ENCODE results near the gene ATP8B1.
A peak's percentile ranks its signal among the peaks of the same experiment; 100 is the strongest.
"Not testable (repeated sequence)": the region's sequence is repeated elsewhere in the genome, so short reads cannot be mapped to it uniquely, and the experiment has no call there.

Gene ATP8B1

DNA sequence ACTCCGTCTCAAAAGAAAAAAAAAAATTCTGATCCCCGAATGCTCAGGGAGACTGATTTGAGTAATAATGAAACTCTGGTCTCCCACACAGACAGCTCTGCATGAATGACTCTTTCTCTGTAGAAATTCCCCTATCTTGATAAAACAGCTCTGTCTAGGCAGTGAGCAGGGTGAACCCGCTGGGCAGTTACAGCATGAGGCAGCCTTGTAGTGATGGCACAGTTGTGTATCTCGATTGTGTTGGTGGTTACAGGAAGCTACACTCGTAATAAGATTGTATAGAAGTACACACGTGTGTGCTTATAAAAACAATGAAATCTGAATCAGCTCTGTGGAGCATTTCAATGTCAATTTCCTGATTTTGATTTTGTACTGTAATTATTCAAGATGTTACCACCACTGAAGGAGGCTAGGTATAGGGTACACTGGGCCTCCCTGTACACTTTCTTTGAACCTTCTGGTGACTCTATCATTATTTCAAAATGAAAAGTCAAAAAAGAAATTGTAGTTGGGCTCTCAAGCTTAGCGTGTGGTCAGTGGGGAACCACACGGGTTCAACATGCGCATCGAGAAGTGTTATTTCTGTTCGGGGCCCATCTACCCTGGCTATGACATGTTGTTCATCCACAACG, 34.9 kb upstream of the ATP8B1 start:
- Histone ChIP-seq H3K4me3 (ENCODE audit: low read depth, low read length) (no peak overlapping the region), H3K27ac (ENCODE audit: low read depth, low read length) (no peak overlapping the region), H3K27me3 (ENCODE audit: insufficient read depth, low read length) (no peaks in the 10 kb centered on the region), H3K36me3 (ENCODE audit: insufficient read depth, low read length) (no peaks in the 10 kb centered on the region), H3K4me1 (ENCODE audit: control insufficient read depth, insufficient read depth, low read length, unreplicated experiment) (peaks cover 35% of the 10 kb centered on the region), H2AFZ (ENCODE audit: low read length, unreplicated experiment) (no peak overlapping the region), H3K79me2 (ENCODE audit: control insufficient read depth, insufficient read depth, low read length, unreplicated experiment) (no peaks in the 10 kb centered on the region)

GRCh38 chr18:57836557-57836956, 33.4 kb upstream of the ATP8B1 start:
- no peaks in the 10 kb centered on the region for H3K36me3 ChIP-seq (ENCODE audit: insufficient read depth, low read length)
- peaks cover 31% of the 10 kb centered on the region for H3K4me1 ChIP-seq (ENCODE audit: control insufficient read depth, insufficient read depth, low read length, unreplicated experiment)

GRCh38 chr18:57835904-57836303, 32.8 kb upstream of the ATP8B1 start:
- Histone ChIP-seq H2AFZ (ENCODE audit: low read length, unreplicated experiment) (no peak overlapping the region), H3K4me3 (ENCODE audit: low read depth, low read length) (no peak overlapping the region), H3K79me2 (ENCODE audit: control insufficient read depth, insufficient read depth, low read length, unreplicated experiment) (no peaks in the 10 kb centered on the region), H3K27me3 (ENCODE audit: insufficient read depth, low read length) (no peaks in the 10 kb centered on the region), H3K4me1 (ENCODE audit: control insufficient read depth, insufficient read depth, low read length, unreplicated experiment) (peaks cover 25% of the 10 kb centered on the region), H3K27ac (ENCODE audit: low read depth, low read length) (no peak overlapping the region), H3K36me3 (ENCODE audit: insufficient read depth, low read length) (no peaks in the 10 kb centered on the region)

More at GRCh38 chr18:57836557-57836956, 33.4 kb upstream of the ATP8B1 start:
- Histone ChIP-seq H3K27ac (ENCODE audit: low read depth, low read length) (no peak overlapping the region), H3K27me3 (ENCODE audit: insufficient read depth, low read length) (no peaks in the 10 kb centered on the region), H2AFZ (ENCODE audit: low read length, unreplicated experiment) (no peak overlapping the region), H3K79me2 (ENCODE audit: control insufficient read depth, insufficient read depth, low read length, unreplicated experiment) (no peaks in the 10 kb centered on the region), H3K4me3 (ENCODE audit: low read depth, low read length) (no peak overlapping the region)

DNA sequence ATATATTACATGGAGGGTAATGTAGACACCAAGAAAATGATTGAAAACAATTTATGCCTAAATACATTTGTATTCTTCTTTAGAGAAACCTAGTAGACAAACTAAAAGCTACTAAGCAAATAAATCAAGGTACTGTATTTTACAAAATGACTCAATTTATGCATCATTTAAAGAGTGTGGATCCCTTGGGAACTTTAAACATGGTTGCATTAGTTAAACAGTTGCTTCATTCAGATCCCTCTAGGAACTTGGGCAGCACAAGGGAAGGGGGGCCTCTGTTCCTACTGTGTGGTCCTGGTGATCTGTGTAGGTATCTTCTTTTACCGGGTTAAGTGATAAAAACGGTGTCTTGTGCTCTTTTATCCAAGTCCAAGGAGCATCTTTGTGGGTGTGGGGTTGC, 31.5 kb upstream of the ATP8B1 start:
- Histone ChIP-seq H3K4me3 (ENCODE audit: low read depth, low read length) (no peak overlapping the region), H3K27ac (ENCODE audit: low read depth, low read length) (no peak overlapping the region), H3K4me1 (ENCODE audit: control insufficient read depth, insufficient read depth, low read length, unreplicated experiment) (peaks cover 16% of the 10 kb centered on the region), H3K79me2 (ENCODE audit: control insufficient read depth, insufficient read depth, low read length, unreplicated experiment) (no peaks in the 10 kb centered on the region), H3K36me3 (ENCODE audit: insufficient read depth, low read length) (no peaks in the 10 kb centered on the region), H2AFZ (ENCODE audit: low read length, unreplicated experiment) (no peak overlapping the region), H3K27me3 (ENCODE audit: insufficient read depth, low read length) (no peaks in the 10 kb centered on the region)

GRCh38 chr18:57833441-57834101, 30.5 kb upstream of the ATP8B1 start:
- Histone ChIP-seq H2AFZ (ENCODE audit: low read length, unreplicated experiment) (peak overlapping the region; percentile 94), H3K4me1 (ENCODE audit: control insufficient read depth, insufficient read depth, low read length, unreplicated experiment) (peaks cover 12% of the 10 kb centered on the region), H3K4me3 (ENCODE audit: low read depth, low read length) (peak overlapping the region; percentile 58), H3K79me2 (ENCODE audit: control insufficient read depth, insufficient read depth, low read length, unreplicated experiment) (no peaks in the 10 kb centered on the region), H3K27me3 (ENCODE audit: insufficient read depth, low read length) (no peaks in the 10 kb centered on the region), H3K36me3 (ENCODE audit: insufficient read depth, low read length) (no peaks in the 10 kb centered on the region), H3K27ac (ENCODE audit: low read depth, low read length) (peak overlapping the region; percentile 39)

GRCh38 chr18:57832730-57833129, 29.6 kb upstream of the ATP8B1 start:
- no peak overlapping the region for H3K4me3 ChIP-seq (ENCODE audit: low read depth, low read length)
- H3K27ac ChIP-seq (ENCODE audit: low read depth, low read length): no peak overlapping the region
- no peaks in the 10 kb centered on the region for H3K79me2 ChIP-seq (ENCODE audit: control insufficient read depth, insufficient read depth, low read length, unreplicated experiment)
- H3K27me3 ChIP-seq (ENCODE audit: insufficient read depth, low read length): no peaks in the 10 kb centered on the region
- no peaks in the 10 kb centered on the region for H3K36me3 ChIP-seq (ENCODE audit: insufficient read depth, low read length)
- H3K4me1 ChIP-seq (ENCODE audit: control insufficient read depth, insufficient read depth, low read length, unreplicated experiment): peaks cover 12% of the 10 kb centered on the region
- peak overlapping the region; percentile 94 for H2AFZ ChIP-seq (ENCODE audit: low read length, unreplicated experiment)

- Histone ChIP-seq H3K27me3 (ENCODE audit: insufficient read depth, low read length) (no peaks in the 10 kb centered on the region), H3K36me3 (ENCODE audit: insufficient read depth, low read length) (no peaks in the 10 kb centered on the region), H3K4me3 (ENCODE audit: low read depth, low read length) (no peak overlapping the region), H3K27ac (ENCODE audit: low read depth, low read length) (no peak overlapping the region), H2AFZ (ENCODE audit: low read length, unreplicated experiment) (no peak overlapping the region), H3K79me2 (ENCODE audit: control insufficient read depth, insufficient read depth, low read length, unreplicated experiment) (no peaks in the 10 kb centered on the region), H3K4me1 (ENCODE audit: control insufficient read depth, insufficient read depth, low read length, unreplicated experiment) (peaks cover 12% of the 10 kb centered on the region)
Observed at GRCh38 chr18:57831597-57832377, 28.7 kb upstream of the ATP8B1 start.

DNA sequence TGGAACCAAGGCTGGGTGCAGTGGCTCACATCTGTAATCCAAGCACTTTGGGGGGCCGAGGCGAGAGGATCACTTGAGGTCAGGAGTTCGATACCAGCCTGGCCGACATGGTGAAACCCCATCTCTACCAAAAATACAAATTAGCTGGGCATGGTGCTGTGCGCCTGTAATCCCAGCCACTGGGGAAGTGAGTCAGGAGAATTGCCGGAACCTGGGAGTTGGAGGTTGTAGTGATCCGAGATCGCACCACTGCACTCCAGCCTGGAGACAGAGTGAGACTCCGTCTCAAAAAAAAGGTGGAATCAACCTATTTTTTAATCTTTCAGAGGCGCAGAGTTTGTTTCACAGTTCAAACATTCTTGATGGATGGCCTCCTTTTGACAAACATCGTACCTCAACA, 24.5 kb upstream of the ATP8B1 start:
- H3K79me2 ChIP-seq (ENCODE audit: control insufficient read depth, insufficient read depth, low read length, unreplicated experiment): no peaks in the 10 kb centered on the region
- no peaks in the 10 kb centered on the region for H3K36me3 ChIP-seq (ENCODE audit: insufficient read depth, low read length)
- H3K4me3 ChIP-seq (ENCODE audit: low read depth, low read length): no peak overlapping the region

DNA sequence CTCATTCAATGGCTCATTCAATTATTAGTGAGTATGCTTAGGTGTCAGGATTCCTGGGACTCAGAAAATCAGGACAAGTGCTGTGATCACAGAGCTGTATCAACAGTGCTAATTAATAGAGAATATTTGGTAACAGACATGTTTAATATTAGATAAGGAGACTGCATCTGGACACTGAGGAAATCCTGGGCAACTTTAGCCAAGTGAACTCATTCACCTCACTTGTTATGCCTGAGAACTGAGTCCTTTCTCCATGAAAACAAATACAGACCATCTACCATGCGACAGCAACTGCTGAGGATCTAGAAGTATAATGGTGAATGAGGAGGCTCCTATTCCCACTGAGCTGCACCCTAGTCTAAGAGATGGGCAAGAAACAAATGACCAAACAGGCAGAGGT, 23.1 kb upstream of the ATP8B1 start:
- no peak overlapping the region for H3K27ac ChIP-seq (ENCODE audit: low read depth, low read length)
- no peaks in the 10 kb centered on the region for H3K79me2 ChIP-seq (ENCODE audit: control insufficient read depth, insufficient read depth, low read length, unreplicated experiment)
- no peak overlapping the region for H2AFZ ChIP-seq (ENCODE audit: low read length, unreplicated experiment)
- H3K4me1 ChIP-seq (ENCODE audit: control insufficient read depth, insufficient read depth, low read length, unreplicated experiment): no peaks in the 10 kb centered on the region
- H3K36me3 ChIP-seq (ENCODE audit: insufficient read depth, low read length): no peaks in the 10 kb centered on the region
- H3K4me3 ChIP-seq (ENCODE audit: low read depth, low read length): no peak overlapping the region
- H3K27me3 ChIP-seq (ENCODE audit: insufficient read depth, low read length): no peaks in the 10 kb centered on the region

More for the DNA sequence above, 24.5 kb upstream of the ATP8B1 start:
- Histone ChIP-seq H3K27ac (ENCODE audit: low read depth, low read length) (no peak overlapping the region), H2AFZ (ENCODE audit: low read length, unreplicated experiment) (no peak overlapping the region), H3K27me3 (ENCODE audit: insufficient read depth, low read length) (no peaks in the 10 kb centered on the region), H3K4me1 (ENCODE audit: control insufficient read depth, insufficient read depth, low read length, unreplicated experiment) (no peaks in the 10 kb centered on the region)

GRCh38 chr18:57820583-57820982, 17.5 kb upstream of the ATP8B1 start:
- not testable (repeated sequence) for H3K36me3 ChIP-seq (ENCODE audit: insufficient read depth, low read length); H3K79me2 ChIP-seq (ENCODE audit: control insufficient read depth, insufficient read depth, low read length, unreplicated experiment); H3K4me3 ChIP-seq (ENCODE audit: low read depth, low read length); H3K27me3 ChIP-seq (ENCODE audit: insufficient read depth, low read length)
- Histone ChIP-seq H3K4me1 (ENCODE audit: control insufficient read depth, insufficient read depth, low read length, unreplicated experiment) (peaks cover 16% of the 10 kb centered on the region), H3K27ac (ENCODE audit: low read depth, low read length) (peak overlapping the region; percentile 65), H2AFZ (ENCODE audit: low read length, unreplicated experiment) (peak overlapping the region; percentile 71)

Data from ACC112 (cell line).